Measurements from ENCODE around the gene NFE2.

The NFE2 gene

DNA sequence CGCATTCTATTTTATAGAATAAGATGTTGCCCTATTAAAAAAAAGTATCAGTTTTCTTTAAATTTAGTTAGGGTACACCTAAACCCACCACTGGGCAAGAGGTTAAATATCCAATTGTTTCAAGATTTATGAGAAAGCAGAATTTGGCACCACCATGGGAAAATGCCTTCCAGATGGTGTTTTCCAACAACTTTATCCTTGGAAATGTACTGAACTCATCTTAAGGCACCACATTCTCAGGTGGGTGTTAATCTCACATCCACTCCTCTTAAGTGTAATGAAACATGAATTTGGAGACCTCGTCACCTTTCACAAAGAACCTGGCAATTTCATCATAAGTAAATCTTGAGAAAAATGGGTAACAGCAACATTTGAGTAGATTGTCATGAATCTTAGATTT is 34.0 kb downstream of the NFE2 start:
- Histone ChIP-seq H3K27ac (ENCODE audit: insufficient read depth, low read length, poor library complexity, severe bottlenecking) (no peak overlapping the region), H3K4me3 (ENCODE audit: insufficient read depth, low read depth, low read length, poor library complexity, severe bottlenecking) (no peak overlapping the region), H3K9me3 (ENCODE audit: control insufficient read depth, low read length) (no peaks in the 10 kb centered on the region), H3K27me3 (replicated peaks; ENCODE audit: control insufficient read depth, insufficient read depth, low read length, poor library complexity, severe bottlenecking) (no peaks in the 10 kb centered on the region), H3K4me1 (ENCODE audit: control insufficient read depth, insufficient read depth, low read length, poor library complexity, severe bottlenecking) (no peaks in the 10 kb centered on the region), H3K36me3 (ENCODE audit: control insufficient read depth, insufficient read depth, low read length) (no peaks in the 10 kb centered on the region)
- no peak for DNase-seq

DNA sequence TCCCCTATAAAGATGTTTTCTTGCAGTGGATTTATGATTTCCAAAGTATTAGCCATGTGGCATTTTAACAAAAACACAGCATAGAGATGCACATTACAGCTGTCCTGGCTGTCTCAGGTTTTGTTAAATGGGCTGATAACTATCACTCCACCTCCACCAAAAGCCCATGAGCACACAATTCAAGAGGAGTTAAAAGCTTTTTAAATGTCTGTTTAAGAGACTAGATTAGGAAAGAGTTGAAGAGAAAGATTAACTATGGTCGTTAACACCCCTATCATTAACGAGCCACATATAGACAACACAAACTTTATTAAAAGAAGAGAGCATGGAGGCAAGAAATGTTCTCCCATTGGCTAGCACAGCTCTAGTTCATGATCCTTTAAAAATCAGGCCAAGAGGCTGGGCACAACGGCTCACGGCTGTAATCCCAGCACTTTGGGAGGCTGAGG is 35.4 kb downstream of the NFE2 start:
- Histone ChIP-seq H3K27ac (ENCODE audit: insufficient read depth, low read length, poor library complexity, severe bottlenecking) (no peak overlapping the region), H3K27me3 (replicated peaks; ENCODE audit: control insufficient read depth, insufficient read depth, low read length, poor library complexity, severe bottlenecking) (no peaks in the 10 kb centered on the region), H3K9me3 (ENCODE audit: control insufficient read depth, low read length) (no peaks in the 10 kb centered on the region), H3K36me3 (ENCODE audit: control insufficient read depth, insufficient read depth, low read length) (no peaks in the 10 kb centered on the region), H3K4me3 (ENCODE audit: insufficient read depth, low read depth, low read length, poor library complexity, severe bottlenecking) (no peak overlapping the region), H3K4me1 (ENCODE audit: control insufficient read depth, insufficient read depth, low read length, poor library complexity, severe bottlenecking) (no peaks in the 10 kb centered on the region)
- no peak for DNase-seq

DNA sequence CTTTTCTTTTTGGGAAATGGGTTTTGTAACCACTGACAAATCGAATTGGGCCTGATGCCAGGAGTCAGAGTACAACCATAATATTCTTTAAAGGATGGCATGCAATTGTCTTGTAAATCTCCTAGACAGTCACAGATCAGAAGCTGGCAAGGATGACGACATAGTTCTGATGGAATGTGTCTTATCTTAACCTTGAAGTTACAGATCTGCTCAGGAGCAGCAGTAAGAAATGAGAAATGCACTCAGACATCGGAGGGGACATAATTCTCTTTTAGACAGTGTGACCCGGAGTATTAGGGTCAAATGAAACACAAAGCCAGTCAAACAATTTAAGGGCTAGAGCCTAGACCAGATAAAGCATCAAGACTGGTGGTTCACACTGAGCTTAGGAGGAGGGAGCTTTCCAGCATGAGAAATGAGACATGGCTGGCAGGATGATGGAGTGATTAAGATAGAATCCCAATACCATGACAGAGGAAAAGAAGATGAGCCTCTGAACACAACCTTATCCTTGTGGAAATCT is 38.4 kb downstream of the NFE2 start:
- H3K36me3 ChIP-seq (ENCODE audit: control insufficient read depth, insufficient read depth, low read length): no peaks in the 10 kb centered on the region
- H3K27me3 ChIP-seq (replicated peaks; ENCODE audit: control insufficient read depth, insufficient read depth, low read length, poor library complexity, severe bottlenecking): no peaks in the 10 kb centered on the region
- DNase-seq: no peak
- no peak overlapping the region for H3K27ac ChIP-seq (ENCODE audit: insufficient read depth, low read length, poor library complexity, severe bottlenecking)
- no peak overlapping the region for H3K4me3 ChIP-seq (ENCODE audit: insufficient read depth, low read depth, low read length, poor library complexity, severe bottlenecking)
- H3K4me1 ChIP-seq (ENCODE audit: control insufficient read depth, insufficient read depth, low read length, poor library complexity, severe bottlenecking): peaks cover 8% of the 10 kb centered on the region
- H3K9me3 ChIP-seq (ENCODE audit: control insufficient read depth, low read length): no peaks in the 10 kb centered on the region

DNA sequence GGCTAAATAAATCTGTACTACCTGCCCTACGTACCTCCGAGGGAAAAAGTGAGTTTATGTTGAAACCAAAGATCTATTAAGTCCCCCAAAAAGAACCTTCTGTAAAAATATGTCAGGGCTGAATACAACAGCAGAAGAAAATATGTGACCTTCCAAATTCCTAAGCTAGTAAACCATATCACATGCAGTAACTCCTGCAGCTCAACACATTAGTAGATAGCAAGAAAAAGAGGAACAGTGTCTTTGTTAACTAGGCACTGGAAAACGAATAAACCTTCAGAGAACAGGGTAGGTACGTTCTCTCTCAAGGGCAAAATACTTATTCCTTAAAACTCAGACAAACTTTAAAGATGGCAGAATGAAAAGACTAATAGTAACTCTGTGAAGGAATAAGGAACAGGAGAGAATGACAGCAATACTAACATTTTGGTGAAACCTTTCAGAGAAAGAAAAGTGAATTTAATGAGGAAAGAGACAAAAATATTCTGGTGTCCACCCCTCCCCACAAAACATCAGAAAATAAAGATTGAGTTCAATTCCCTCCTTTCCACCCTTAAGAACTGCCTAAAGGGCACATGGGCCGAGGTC is 38.9 kb downstream of the NFE2 start:
- H3K4me1 ChIP-seq (ENCODE audit: control insufficient read depth, insufficient read depth, low read length, poor library complexity, severe bottlenecking): peaks cover 8% of the 10 kb centered on the region
- no peak overlapping the region for H3K27ac ChIP-seq (ENCODE audit: insufficient read depth, low read length, poor library complexity, severe bottlenecking)
- no peak for DNase-seq
- H3K27me3 ChIP-seq (replicated peaks; ENCODE audit: control insufficient read depth, insufficient read depth, low read length, poor library complexity, severe bottlenecking): no peaks in the 10 kb centered on the region
- H3K9me3 ChIP-seq (ENCODE audit: control insufficient read depth, low read length): no peaks in the 10 kb centered on the region
- no peak overlapping the region for H3K4me3 ChIP-seq (ENCODE audit: insufficient read depth, low read depth, low read length, poor library complexity, severe bottlenecking)
- peaks cover 4% of the 10 kb centered on the region for H3K36me3 ChIP-seq (ENCODE audit: control insufficient read depth, insufficient read depth, low read length)

DNA sequence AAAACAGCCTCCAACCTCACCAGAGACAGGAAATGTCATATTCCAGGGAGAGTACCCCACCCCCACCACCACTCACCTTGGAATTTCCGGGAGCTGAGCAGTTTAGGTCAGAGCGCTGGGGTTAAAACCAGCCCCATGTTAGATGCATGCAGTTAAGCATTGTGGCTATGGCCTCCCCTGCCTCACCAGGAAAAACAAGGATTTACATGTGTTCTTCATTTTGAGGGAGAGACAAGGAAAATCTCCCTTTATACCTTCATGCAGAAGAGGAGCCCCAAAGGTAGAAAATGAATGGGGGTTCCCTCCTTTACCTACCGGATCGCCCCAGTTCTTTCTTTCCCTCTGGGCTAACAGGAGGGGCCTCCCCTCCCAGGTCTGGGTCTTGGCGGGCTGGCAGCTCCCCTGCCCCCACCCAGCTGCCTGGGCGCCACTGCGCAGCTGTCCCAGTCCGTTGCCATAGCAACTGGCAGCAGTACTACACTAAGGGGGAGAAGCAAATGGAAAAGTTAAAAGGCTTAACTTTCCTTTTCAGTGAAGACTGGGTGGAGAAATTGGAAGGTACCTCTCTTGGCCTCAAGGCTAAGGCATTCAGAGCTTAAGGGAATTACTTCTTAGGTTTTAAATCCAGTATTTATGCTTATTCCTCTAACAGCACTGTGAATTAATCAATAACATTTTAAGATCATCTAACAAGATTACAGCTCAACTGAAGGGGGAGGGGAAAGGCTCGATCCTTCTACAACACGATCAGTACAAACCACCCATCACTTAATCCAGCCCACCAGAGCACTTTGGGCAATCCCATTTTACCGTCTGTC is 41.4 kb downstream of the NFE2 start:
- H3K27me3 ChIP-seq (replicated peaks; ENCODE audit: control insufficient read depth, insufficient read depth, low read length, poor library complexity, severe bottlenecking): no peaks in the 10 kb centered on the region
- DNase-seq: no peak
- H3K27ac ChIP-seq (ENCODE audit: insufficient read depth, low read length, poor library complexity, severe bottlenecking): no peak overlapping the region
- no peak overlapping the region for H3K4me3 ChIP-seq (ENCODE audit: insufficient read depth, low read depth, low read length, poor library complexity, severe bottlenecking)
- no peaks in the 10 kb centered on the region for H3K9me3 ChIP-seq (ENCODE audit: control insufficient read depth, low read length)
- peaks cover 8% of the 10 kb centered on the region for H3K4me1 ChIP-seq (ENCODE audit: control insufficient read depth, insufficient read depth, low read length, poor library complexity, severe bottlenecking)
- H3K36me3 ChIP-seq (ENCODE audit: control insufficient read depth, insufficient read depth, low read length): peaks cover 16% of the 10 kb centered on the region

DNA sequence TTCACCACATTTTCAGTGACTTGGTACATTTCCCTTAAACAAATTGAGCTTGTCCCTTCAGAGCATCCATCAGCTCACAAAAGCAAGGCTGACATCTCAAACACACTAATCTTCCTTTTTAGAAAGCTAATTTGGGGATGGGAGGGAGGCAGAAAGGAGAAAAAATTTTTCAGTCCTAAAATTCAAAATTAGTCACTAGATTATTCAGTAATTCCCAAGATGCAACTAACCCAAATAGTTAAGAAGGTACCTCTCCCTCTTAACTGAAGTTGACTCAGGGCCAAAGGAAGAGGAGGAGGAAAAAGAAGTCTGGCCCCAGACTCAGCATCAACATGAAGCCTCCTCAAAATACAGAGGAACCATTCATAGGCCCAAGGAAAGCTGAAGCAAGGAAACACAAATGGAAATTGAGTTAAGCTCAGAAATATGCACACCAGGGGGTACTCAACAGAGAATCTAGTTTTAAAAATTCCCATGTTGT is 42.6 kb downstream of the NFE2 start:
- Histone ChIP-seq H3K27ac (ENCODE audit: insufficient read depth, low read length, poor library complexity, severe bottlenecking) (no peak overlapping the region), H3K4me3 (ENCODE audit: insufficient read depth, low read depth, low read length, poor library complexity, severe bottlenecking) (no peak overlapping the region)

DNA sequence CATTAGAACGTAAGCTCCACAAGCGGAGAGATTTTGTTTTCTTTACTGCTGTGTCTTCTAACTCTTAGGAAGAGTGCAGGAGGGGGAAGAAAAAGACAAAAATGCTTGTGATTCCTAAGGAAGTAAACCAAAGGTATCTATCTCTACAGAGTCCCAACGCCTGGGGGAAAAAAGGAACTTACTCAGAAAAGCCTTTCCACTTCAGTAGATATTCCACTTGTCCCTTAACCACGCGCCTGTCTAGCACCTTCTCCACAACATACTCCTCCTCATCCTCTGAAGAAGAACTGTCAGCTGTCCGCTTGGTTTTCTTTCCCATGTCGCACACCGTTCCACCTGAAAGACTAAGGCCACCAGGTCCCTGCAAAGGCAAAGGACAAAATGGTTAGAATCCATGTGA is 43.5 kb downstream of the NFE2 start:
- Histone ChIP-seq H3K9me3 (ENCODE audit: control insufficient read depth, low read length) (no peaks in the 10 kb centered on the region), H3K36me3 (ENCODE audit: control insufficient read depth, insufficient read depth, low read length) (peaks cover 19% of the 10 kb centered on the region), H3K4me3 (ENCODE audit: insufficient read depth, low read depth, low read length, poor library complexity, severe bottlenecking) (no peak overlapping the region), H3K27me3 (replicated peaks; ENCODE audit: control insufficient read depth, insufficient read depth, low read length, poor library complexity, severe bottlenecking) (no peaks in the 10 kb centered on the region), H3K4me1 (ENCODE audit: control insufficient read depth, insufficient read depth, low read length, poor library complexity, severe bottlenecking) (peaks cover 8% of the 10 kb centered on the region), H3K27ac (ENCODE audit: insufficient read depth, low read length, poor library complexity, severe bottlenecking) (no peak overlapping the region)
- no peak for DNase-seq

More for the DNA sequence above, 42.6 kb downstream of the NFE2 start:
- no peaks in the 10 kb centered on the region for H3K27me3 ChIP-seq (replicated peaks; ENCODE audit: control insufficient read depth, insufficient read depth, low read length, poor library complexity, severe bottlenecking)
- no peak for DNase-seq
- H3K36me3 ChIP-seq (ENCODE audit: control insufficient read depth, insufficient read depth, low read length): peaks cover 17% of the 10 kb centered on the region
- H3K4me1 ChIP-seq (ENCODE audit: control insufficient read depth, insufficient read depth, low read length, poor library complexity, severe bottlenecking): peaks cover 8% of the 10 kb centered on the region
- no peaks in the 10 kb centered on the region for H3K9me3 ChIP-seq (ENCODE audit: control insufficient read depth, low read length)

DNA sequence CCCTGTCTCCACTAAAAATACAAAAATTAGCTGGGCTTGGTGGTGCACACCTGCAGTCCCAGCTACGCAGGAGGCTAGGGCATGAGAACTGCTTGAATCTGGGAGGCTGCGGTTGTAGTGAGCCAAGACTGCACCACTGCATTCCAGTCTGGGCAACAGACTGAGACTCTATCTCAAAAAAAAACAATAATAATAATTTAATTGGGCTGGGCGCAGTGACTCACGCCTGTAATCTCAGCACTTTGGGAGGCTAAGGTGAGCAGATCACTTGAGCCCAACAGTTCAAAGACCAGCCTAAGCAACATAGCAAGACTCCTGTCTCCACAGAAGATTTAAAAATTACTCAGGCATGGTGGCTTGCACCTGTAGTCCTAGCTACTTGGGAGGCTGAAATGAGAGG is 47.6 kb downstream of the NFE2 start:
- Histone ChIP-seq H3K4me1 (ENCODE audit: control insufficient read depth, insufficient read depth, low read length, poor library complexity, severe bottlenecking) (no peaks in the 10 kb centered on the region), H3K27me3 (replicated peaks; ENCODE audit: control insufficient read depth, insufficient read depth, low read length, poor library complexity, severe bottlenecking) (no peaks in the 10 kb centered on the region), H3K4me3 (ENCODE audit: insufficient read depth, low read depth, low read length, poor library complexity, severe bottlenecking) (no peak overlapping the region), H3K36me3 (ENCODE audit: control insufficient read depth, insufficient read depth, low read length) (peaks cover 23% of the 10 kb centered on the region), H3K27ac (ENCODE audit: insufficient read depth, low read length, poor library complexity, severe bottlenecking) (no peak overlapping the region), H3K9me3 (ENCODE audit: control insufficient read depth, low read length) (no peaks in the 10 kb centered on the region)
- DNase-seq: no peak

DNA sequence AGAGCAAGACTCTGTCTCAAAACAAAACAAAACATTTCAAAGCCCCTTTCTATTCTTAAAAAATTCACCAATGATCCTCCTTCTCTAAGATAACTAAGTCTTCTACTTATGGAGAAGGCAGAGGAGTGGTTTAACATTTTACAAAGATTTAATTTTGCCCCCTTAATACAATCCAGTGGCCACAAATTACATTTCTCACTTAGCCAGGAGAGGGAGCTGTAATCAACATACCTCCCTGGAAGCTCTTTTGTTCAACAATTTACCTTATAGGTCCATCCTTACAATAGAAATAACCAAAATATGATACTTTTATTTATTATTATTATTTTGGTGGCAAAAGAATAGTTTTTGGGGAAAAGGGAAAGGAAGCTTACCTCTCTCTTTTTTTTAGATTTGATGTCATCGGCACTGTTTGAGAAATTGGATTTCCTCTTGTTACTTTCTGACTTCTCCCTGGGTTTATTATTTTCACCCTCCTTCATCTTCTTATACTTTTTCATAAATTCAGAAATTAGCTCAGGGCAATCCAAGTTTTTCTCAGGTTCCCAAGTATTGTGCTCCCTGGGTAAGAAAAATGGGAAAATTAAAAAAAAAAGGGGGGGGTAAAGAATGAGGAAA is 49.0 kb downstream of the NFE2 start:
- no peak for DNase-seq
- peaks cover 24% of the 10 kb centered on the region for H3K36me3 ChIP-seq (ENCODE audit: control insufficient read depth, insufficient read depth, low read length)
- no peaks in the 10 kb centered on the region for H3K9me3 ChIP-seq (ENCODE audit: control insufficient read depth, low read length)
- no peaks in the 10 kb centered on the region for H3K4me1 ChIP-seq (ENCODE audit: control insufficient read depth, insufficient read depth, low read length, poor library complexity, severe bottlenecking)
- no peak overlapping the region for H3K4me3 ChIP-seq (ENCODE audit: insufficient read depth, low read depth, low read length, poor library complexity, severe bottlenecking)
- H3K27ac ChIP-seq (ENCODE audit: insufficient read depth, low read length, poor library complexity, severe bottlenecking): no peak overlapping the region
- H3K27me3 ChIP-seq (replicated peaks; ENCODE audit: control insufficient read depth, insufficient read depth, low read length, poor library complexity, severe bottlenecking): no peaks in the 10 kb centered on the region

DNA sequence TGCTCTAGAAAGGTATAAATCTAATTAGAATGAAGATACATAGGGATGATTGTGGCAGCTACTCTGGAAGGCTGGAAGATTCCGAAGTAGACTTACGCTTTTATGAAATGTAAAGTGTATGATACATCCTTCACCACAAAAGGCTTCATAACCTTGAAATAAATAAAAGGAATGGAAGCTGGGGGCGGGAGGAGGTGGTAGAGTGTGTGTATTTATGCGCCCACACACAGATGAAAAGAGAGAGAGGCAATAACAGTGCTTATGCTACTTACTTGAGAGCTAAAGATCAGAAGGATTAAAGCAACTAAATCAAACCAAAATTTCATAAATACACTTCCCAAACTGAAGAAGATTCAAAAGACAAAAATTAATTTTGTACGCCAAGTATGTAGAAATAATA is 51.3 kb downstream of the NFE2 start:
- Histone ChIP-seq H3K4me3 (ENCODE audit: insufficient read depth, low read depth, low read length, poor library complexity, severe bottlenecking) (no peak overlapping the region), H3K27me3 (replicated peaks; ENCODE audit: control insufficient read depth, insufficient read depth, low read length, poor library complexity, severe bottlenecking) (no peaks in the 10 kb centered on the region), H3K4me1 (ENCODE audit: control insufficient read depth, insufficient read depth, low read length, poor library complexity, severe bottlenecking) (no peaks in the 10 kb centered on the region), H3K9me3 (ENCODE audit: control insufficient read depth, low read length) (no peaks in the 10 kb centered on the region), H3K36me3 (ENCODE audit: control insufficient read depth, insufficient read depth, low read length) (peaks cover 22% of the 10 kb centered on the region), H3K27ac (ENCODE audit: insufficient read depth, low read length, poor library complexity, severe bottlenecking) (no peak overlapping the region)
- DNase-seq: no peak

Data from effector memory CD4-positive, alpha-beta T cell (primary cell).